Kidney glomerular epithelial cell (primary cell): Measurements from ENCODE around the gene CCDC146.
"Not testable (repeated sequence)": the region's sequence is repeated elsewhere in the genome, so short reads cannot be mapped to it uniquely, and the experiment has no call there.

Experiments used
- DNase-seq: peaks from one replicate; lab custom pipeline; 2025; lab: John Stamatoyannopoulos, UW

CCDC146 gene

GRCh38 chr7:77154917-77155464, 32.6 kb downstream of the CCDC146 start:
- DNase-seq = not testable (repeated sequence)

- not testable (repeated sequence) for DNase-seq
Observed at GRCh38 chr7:77155601-77156377, 33.4 kb downstream of the CCDC146 start.

- DNase-seq = not testable (repeated sequence)
Observed at GRCh38 chr7:77157034-77157433, 34.6 kb downstream of the CCDC146 start.

DNA sequence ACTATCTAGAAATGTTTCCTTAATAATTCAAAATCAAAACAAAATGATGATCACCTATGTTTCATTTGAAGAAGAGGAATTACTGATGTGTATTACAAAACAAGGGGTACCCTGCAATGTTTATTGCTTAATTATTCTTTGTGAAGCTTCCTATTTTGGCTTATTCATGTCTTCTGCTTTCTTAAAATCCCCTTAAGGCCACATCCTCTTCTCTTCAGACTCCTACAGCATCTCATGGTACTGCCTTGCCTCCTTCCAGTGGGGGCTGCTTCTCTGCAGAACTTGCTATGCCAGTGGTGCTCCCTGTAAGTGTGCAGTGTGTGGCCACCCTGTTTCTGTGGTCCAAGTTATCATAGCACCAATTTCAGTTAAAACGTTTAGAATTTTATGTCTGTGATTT, 35.0 kb downstream of the CCDC146 start:
- no peak for DNase-seq

- not testable (repeated sequence) for DNase-seq
Observed at GRCh38 chr7:77171073-77171472, 48.7 kb downstream of the CCDC146 start.

- not testable (repeated sequence) for DNase-seq
Observed at GRCh38 chr7:77172437-77173172, 50.2 kb downstream of the CCDC146 start.

DNA sequence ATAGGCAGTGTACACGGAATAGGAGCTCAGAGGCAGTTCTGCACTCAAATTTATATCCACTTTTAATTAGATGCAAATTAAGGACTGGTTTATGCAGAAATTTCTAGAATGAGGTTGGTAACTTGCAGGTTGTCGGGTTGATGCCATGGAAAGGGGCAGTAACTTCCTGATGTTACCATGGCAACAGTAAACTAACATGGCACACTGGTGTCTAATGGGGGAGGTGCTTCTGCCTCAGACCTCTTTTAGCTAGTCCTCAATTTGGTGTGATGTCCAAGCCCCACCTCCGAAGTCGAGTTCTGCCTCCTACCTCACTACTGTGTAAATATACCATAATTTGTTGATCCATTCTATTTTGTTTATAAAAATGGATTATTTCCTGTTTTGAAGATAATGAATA, 52.0 kb downstream of the CCDC146 start:
- not testable (repeated sequence) for DNase-seq

- not testable (repeated sequence) for DNase-seq
Observed at GRCh38 chr7:77175274-77175800, 52.9 kb downstream of the CCDC146 start.

GRCh38 chr7:77177321-77177904, 55.0 kb downstream of the CCDC146 start:
- not testable (repeated sequence) for DNase-seq

- DNase-seq = not testable (repeated sequence)
Observed at GRCh38 chr7:77178024-77178423, 55.6 kb downstream of the CCDC146 start.

GRCh38 chr7:77181015-77181595, 58.7 kb downstream of the CCDC146 start:
- DNase-seq = no peak

DNA sequence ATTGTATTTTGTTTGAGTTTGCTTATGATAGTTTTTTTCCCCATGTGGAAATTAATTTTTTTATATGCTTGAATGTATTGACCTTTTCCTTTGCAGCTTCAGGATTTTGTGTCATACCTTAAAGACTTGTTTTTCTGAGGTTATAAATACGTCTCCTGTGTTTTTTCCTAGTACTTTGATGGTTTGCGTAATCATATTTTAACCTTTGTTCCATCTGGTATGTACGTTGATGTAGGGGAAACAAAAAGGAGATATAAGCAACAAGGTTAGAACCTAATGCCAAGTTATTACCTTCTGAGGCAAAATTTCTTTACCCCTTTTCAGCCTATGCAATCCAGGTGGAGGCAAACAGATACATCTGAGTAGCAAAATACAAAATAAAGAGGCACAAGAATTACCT, 59.3 kb downstream of the CCDC146 start:
- no peak for DNase-seq

DNA sequence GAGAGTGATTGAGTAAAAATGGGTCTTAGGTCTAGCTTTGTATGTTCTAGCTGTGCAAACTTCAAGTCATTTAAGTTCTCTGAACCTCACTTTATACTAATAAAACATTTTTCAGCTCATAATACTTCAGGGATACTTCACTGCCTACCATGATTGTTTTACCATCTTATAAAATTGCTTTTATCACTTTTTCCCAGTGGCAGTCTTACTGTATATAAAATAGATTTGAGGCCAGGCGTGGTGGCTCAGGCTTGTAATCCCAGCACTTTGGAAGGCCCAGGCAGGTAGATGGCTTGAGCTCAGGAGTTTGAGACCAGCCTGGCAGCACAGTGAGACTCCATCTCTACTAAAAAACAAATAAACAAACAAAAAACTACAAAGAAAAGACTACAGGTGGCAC, 59.8 kb downstream of the CCDC146 start:
- no peak for DNase-seq

DNA sequence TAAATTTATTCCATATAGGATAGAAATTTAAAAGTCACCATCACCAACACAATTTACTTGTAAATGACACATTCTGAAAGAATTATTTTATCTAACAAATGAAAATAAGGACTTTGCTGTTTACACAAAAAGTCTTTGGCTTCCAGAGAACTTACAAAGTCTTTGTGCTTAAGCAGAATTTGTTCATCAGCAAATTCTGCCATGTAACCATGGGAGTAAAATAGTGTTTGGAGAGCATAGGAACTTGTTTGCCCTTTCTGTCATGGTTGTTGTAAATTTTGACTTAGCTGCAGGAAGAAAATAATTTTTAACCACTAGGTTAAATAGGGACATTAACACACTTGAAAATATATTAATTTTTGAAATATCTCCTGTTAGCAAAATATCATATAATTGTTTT, 62.0 kb downstream of the CCDC146 start:
- no peak for DNase-seq

GRCh38 chr7:77184990-77185389, 62.6 kb downstream of the CCDC146 start:
- no peak for DNase-seq

DNA sequence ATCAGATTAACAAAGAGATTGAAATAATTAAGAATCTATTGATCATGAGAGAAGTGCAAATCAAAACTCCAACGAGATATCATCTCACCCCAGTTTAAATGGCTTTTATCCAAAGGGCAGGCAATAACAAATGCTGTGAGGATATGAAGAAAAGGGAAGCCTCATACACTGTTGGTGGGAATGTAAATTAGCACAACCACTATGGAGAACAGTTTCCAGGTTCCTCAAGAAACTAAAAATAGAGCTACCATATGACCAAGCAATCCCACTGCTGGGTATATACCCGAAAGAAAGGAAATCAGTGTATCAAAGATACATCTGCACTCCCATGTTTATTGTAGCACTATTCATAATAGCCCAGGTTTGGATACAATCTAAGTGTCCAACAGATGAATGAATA, 63.5 kb downstream of the CCDC146 start:
- no peak for DNase-seq

GRCh38 chr7:77188731-77189437, 66.5 kb downstream of the CCDC146 start:
- no peak for DNase-seq

GRCh38 chr7:77197141-77197540, 74.7 kb downstream of the CCDC146 start:
- DNase-seq = no peak

DNA sequence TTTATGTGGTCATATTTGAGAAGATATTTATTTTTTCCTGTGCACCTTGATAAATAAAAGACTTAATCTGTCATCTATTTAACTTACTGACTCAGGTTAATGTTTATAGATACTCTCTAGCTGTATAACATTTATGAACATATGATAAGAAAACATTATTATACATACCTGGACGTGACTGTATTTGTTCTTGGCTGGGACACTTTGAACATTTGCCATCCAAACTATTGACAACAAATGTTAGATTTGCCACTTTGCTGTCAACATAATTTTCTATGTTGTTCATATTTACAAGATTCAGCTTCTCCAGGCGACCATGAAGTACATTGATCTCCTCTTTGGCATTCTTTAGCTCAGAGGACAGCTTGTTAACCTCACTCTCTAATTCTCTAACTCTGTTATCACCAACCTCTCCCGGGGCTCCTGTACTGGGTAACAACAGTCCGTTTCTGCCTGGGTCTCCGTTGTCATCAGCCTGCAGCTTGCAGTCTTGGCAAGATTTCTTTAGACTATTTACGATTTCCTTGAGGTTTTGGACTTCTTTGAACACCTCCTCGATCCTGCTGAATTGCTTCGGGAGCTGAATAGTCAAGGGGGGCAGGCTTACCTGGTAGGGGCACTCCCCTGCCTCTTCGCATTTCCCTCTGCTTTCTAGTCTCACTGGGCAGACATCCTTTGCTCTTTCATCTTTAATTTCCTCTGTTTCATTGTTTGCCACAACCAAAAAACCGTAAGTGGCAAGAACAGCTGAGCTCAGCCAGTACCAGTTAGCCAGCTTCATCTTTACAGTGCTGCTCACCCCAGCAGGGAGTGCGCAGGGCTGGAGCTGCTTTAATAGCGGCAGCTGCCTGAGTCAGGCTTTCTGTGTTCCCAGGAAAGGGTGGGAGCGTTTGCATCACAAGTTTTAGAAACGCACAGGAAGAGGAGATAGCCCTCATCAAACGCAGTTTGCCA, 76.9 kb downstream of the CCDC146 start, which contains the start of gene FGL2:
TSS of gene FGL2 (minus strand) at position 807 of the 954 bp plus-strand sequence. CDS start at position 781, 26 bp downstream.
- no peak for DNase-seq

DNA sequence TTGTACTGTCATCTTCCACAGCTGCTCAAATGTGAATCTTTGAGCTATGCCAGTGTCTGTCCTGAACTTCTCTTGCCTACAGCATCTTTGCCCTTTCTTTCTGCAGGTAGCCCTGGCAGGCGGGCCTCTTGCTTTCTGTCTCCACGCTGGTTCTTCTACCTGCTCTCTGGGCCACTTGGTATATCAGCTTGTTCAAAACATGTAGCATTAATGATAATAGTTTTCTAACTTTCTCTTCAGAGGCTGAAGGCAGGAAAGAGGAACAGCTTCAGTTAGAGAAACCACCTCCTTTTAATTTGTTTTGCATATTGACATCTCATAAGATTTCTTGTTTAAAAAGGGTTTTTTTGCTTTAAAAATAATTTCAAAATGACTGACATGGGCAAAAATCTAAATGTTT, 78.1 kb downstream of the CCDC146 start:
- no peak for DNase-seq
